Smooth muscle cell (in vitro differentiated cells): ENCODE results near the gene FYN. TPM values are rescaled to one million over a fixed set of nuclear protein-coding genes. Genes with fewer than 3 reads are reported as not detected.

ENCODE experiments used
- DNase-seq: peaks from one replicate; lab custom pipeline; 2025; ENCODE audit not compliant: unreplicated experiment; lab: John Stamatoyannopoulos, UW
- H2AFZ ChIP-seq: fragments of 200-600 bp; sonication (generic); 2 replicates; pipeline ENCODE4 v1.6.0; 2016; ENCODE audit warnings: antibody characterized with exemption, low read depth, mild to moderate bottlenecking
- H3F3A ChIP-seq: fragments of 200-600 bp; sonication (generic); 2 replicates; pipeline ENCODE4 v1.6.0; 2017; ENCODE audit warnings: antibody characterized with exemption, low read depth
- H3K27ac ChIP-seq: fragments of 200-600 bp; sonication (generic); 2 replicates; pipeline ENCODE4 v1.5.1; 2016; ENCODE audit warnings: low read depth, mild to moderate bottlenecking
- H3K27me3 ChIP-seq: fragments of 200-600 bp; sonication (generic); 2 replicates; pipeline ENCODE4 v1.6.1; 2016; ENCODE audit warnings: low read depth, mild to moderate bottlenecking
- H3K36me3 ChIP-seq: fragments of 200-600 bp; sonication (generic); 2 replicates; pipeline ENCODE4 v1.5.1; 2016; ENCODE audit warnings: low read depth
- H3K4me1 ChIP-seq: fragments of 200-600 bp; sonication (generic); 2 replicates; pipeline ENCODE4 v1.5.1; 2016; ENCODE audit warnings: low read depth
- H3K4me2 ChIP-seq: fragments of 200-600 bp; sonication (generic); 2 replicates; pipeline ENCODE4 v1.6.0; 2016; ENCODE audit warnings: mild to moderate bottlenecking
- H3K4me3 ChIP-seq: fragments of 200-600 bp; sonication (generic); 2 replicates; pipeline ENCODE4 v1.5.1; 2016; ENCODE audit warnings: mild to moderate bottlenecking
- H3K79me2 ChIP-seq: fragments of 200-600 bp; sonication (generic); 2 replicates; pipeline ENCODE4 v1.6.0; 2016; ENCODE audit warnings: low read depth, mild to moderate bottlenecking
- H3K9ac ChIP-seq: fragments of 200-600 bp; sonication (generic); 2 replicates; pipeline ENCODE4 v1.6.0; 2016; ENCODE audit warnings: low read depth
- H3K9me3 ChIP-seq: fragments of 200-600 bp; sonication (generic); replicated peaks from 2 replicates; pipeline ENCODE4 v1.5.1; 2016; ENCODE audit warnings: low read depth
- H4K20me1 ChIP-seq: fragments of 200-600 bp; sonication (generic); 2 replicates; pipeline ENCODE4 v1.6.0; 2016; ENCODE audit warnings: low read depth
- WGBS: methylation state at CpG from one replicate; pipeline ENCODE4 v1.1.7; 2016; ENCODE audit warnings: low lambda C conversion rate; 5-methylcytosine and 5-hydroxymethylcytosine counted together
- polyA plus RNA-seq: library from polyadenylated mRNA; unstranded; fragments of >200 nt; fragmentation: Nextera tagmentation; extraction: Ambion mirVana; gene quantifications from 2 replicates; pipeline ENCODE4 v1.2.1, GENCODE V29; 2016
- total RNA-seq: library from RNA; depleted of rRNA; stranded (reverse); fragments of >200 nt; gene quantifications from 2 replicates; pipeline ENCODE4 v1.2.3, GENCODE V29; 2014
- TF ChIP-seq, protein P1 (sequence below): fragments of 200-600 bp; sonication (generic); IDR thresholded peaks from 2 replicates; pipeline ENCODE4 v1.5.1; 2017; ENCODE audit warnings: borderline replicate concordance, mild to moderate bottlenecking, antibody characterized with exemption; ENCODE audit not compliant: insufficient read depth, poor library complexity, severe bottlenecking

Gene FYN
- total and polyA plus RNA-seq, 2 experiments from 2014 or later: 110 to 138 TPM

GRCh38 chr6:111686249-111686931 lies 186.9 kb downstream of the FYN start:
- 68% methylated on average over 19 of the region's 19 CpGs for WGBS
- no peaks in the 10 kb centered on the region for H3K36me3 ChIP-seq
- H3K4me3 ChIP-seq: no peak overlapping the region
- TF ChIP-seq, protein P1, sequence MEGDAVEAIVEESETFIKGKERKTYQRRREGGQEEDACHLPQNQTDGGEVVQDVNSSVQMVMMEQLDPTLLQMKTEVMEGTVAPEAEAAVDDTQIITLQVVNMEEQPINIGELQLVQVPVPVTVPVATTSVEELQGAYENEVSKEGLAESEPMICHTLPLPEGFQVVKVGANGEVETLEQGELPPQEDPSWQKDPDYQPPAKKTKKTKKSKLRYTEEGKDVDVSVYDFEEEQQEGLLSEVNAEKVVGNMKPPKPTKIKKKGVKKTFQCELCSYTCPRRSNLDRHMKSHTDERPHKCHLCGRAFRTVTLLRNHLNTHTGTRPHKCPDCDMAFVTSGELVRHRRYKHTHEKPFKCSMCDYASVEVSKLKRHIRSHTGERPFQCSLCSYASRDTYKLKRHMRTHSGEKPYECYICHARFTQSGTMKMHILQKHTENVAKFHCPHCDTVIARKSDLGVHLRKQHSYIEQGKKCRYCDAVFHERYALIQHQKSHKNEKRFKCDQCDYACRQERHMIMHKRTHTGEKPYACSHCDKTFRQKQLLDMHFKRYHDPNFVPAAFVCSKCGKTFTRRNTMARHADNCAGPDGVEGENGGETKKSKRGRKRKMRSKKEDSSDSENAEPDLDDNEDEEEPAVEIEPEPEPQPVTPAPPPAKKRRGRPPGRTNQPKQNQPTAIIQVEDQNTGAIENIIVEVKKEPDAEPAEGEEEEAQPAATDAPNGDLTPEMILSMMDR: no peak
- DNase-seq: no peak
- no peaks in the 10 kb centered on the region for H3K9me3 ChIP-seq
- H3K9ac ChIP-seq: no peak overlapping the region
- H3K4me2 ChIP-seq: no peak overlapping the region
- peaks cover 22% of the 10 kb centered on the region for H3K4me1 ChIP-seq
- no peaks in the 10 kb centered on the region for H3K27me3 ChIP-seq
- no peak overlapping the region for H3K27ac ChIP-seq
- H3K79me2 ChIP-seq: no peaks in the 10 kb centered on the region
- H2AFZ ChIP-seq: no peak overlapping the region
- H4K20me1 ChIP-seq: peaks cover 24% of the 10 kb centered on the region
- H3F3A ChIP-seq: peaks cover 6% of the 10 kb centered on the region

- Histone ChIP-seq H3K4me3 (no peak overlapping the region), H3K4me2 (no peak overlapping the region), H4K20me1 (peaks cover 18% of the 10 kb centered on the region), H3K4me1 (peaks cover 22% of the 10 kb centered on the region), H3K9ac (no peak overlapping the region), H3K9me3 (no peaks in the 10 kb centered on the region), H2AFZ (no peak overlapping the region), H3K36me3 (no peaks in the 10 kb centered on the region), H3K27ac (no peak overlapping the region), H3K79me2 (no peaks in the 10 kb centered on the region), H3K27me3 (no peaks in the 10 kb centered on the region), H3F3A (peaks cover 6% of the 10 kb centered on the region)
- no peak for DNase-seq
- 92% methylated on average over 2 of the region's 2 CpGs for WGBS
- TF ChIP-seq, protein P1: no peak
Observed at GRCh38 chr6:111685526-111685925, 187.7 kb downstream of the FYN start.

DNA sequence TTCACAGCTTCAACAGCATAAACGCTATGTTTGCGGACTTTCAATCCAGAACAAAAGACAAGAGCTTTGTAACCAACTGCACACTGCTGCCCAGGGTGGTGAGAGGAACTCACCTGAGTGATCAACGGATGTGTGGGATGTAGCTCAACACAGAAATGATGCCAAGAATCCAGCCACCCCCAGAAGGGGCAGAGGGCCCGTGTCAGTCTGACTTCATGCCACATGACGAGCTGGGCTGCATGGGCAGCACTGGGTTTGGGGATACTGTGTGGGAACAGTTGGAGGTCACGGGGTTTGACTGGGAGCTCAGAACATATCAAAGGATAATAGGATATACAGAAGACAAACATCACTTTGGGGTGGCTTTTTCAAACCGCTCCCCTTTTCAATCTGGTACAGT lies 188.2 kb downstream of the FYN start:
- H3K27me3 ChIP-seq: no peaks in the 10 kb centered on the region
- no peak overlapping the region for H3K4me2 ChIP-seq
- H3K9ac ChIP-seq: no peak overlapping the region
- WGBS: 95% methylated on average over 7 of the region's 7 CpGs
- H3K27ac ChIP-seq: no peak overlapping the region
- no peaks in the 10 kb centered on the region for H3K9me3 ChIP-seq
- H3K4me1 ChIP-seq: peaks cover 22% of the 10 kb centered on the region
- TF ChIP-seq, protein P1: no peak
- H3F3A ChIP-seq: peaks cover 2% of the 10 kb centered on the region
- H3K36me3 ChIP-seq: no peaks in the 10 kb centered on the region
- no peak overlapping the region for H2AFZ ChIP-seq
- no peak overlapping the region for H3K4me3 ChIP-seq
- no peaks in the 10 kb centered on the region for H3K79me2 ChIP-seq
- H4K20me1 ChIP-seq: peaks cover 17% of the 10 kb centered on the region
- no peak for DNase-seq

- peaks cover 25% of the 10 kb centered on the region for H3K4me1 ChIP-seq
- no peak for DNase-seq
- no peak overlapping the region for H3K4me3 ChIP-seq
- H3F3A ChIP-seq: no peaks in the 10 kb centered on the region
- H3K9me3 ChIP-seq: no peaks in the 10 kb centered on the region
- TF ChIP-seq, protein P1: no peak
- H3K9ac ChIP-seq: no peak overlapping the region
- H3K27me3 ChIP-seq: no peaks in the 10 kb centered on the region
- H3K4me2 ChIP-seq: no peak overlapping the region
- no peak overlapping the region for H2AFZ ChIP-seq
- 96% methylated on average over 5 of the region's 5 CpGs for WGBS
- H3K79me2 ChIP-seq: no peaks in the 10 kb centered on the region
- no peak overlapping the region for H3K27ac ChIP-seq
- H4K20me1 ChIP-seq: peaks cover 17% of the 10 kb centered on the region
- no peaks in the 10 kb centered on the region for H3K36me3 ChIP-seq
Observed at GRCh38 chr6:111683749-111684267, 189.4 kb downstream of the FYN start.
